Right atrium auricular region (tissue), 2 donors: ENCODE results near the gene SETD1B. TPM values are rescaled to one million over a fixed set of nuclear protein-coding genes. Genes with fewer than 3 reads are reported as not detected.
A peak's percentile ranks its signal among the peaks of the same experiment; 100 is the strongest.

ENCODE experiments used
- DNase-seq: peaks from one replicate; pipeline ENCODE4 v3.0.0-alpha.2; 2019; ENCODE audit warnings: low spot score
- H3K27ac ChIP-seq, 2 donors: fragments of 200-600 bp; sonication (generic); 1 replicate in 1 of 2; 2 replicates in 1 of 2; pipeline ENCODE4 v1.5.1; 2016 to 2019
- H3K27me3 ChIP-seq, 2 donors: fragments of 200-600 bp; sonication (generic); one replicate each; pipeline versions ENCODE4 v1.5.1 to v1.6.0; 2017 to 2019
- H3K36me3 ChIP-seq: fragments of 200-600 bp; sonication (generic); one replicate; pipeline ENCODE4 v1.5.1; 2016
- H3K4me1 ChIP-seq, 2 donors: fragments of 200-600 bp; sonication (generic); one replicate each; pipeline versions ENCODE4 v1.5.1 to v1.6.0; 2017 to 2019
- H3K4me3 ChIP-seq, 2 donors: fragments of 200-600 bp; sonication (generic); 1 replicate in 1 of 2; 2 replicates in 1 of 2; pipeline ENCODE4 v1.5.1; 2017 to 2019; ENCODE audit warnings: mild to moderate bottlenecking in 1 of 2, moderate library complexity in 1 of 2
- H3K9me3 ChIP-seq, 2 donors: fragments of 200-600 bp; sonication (generic); one replicate each; pipeline ENCODE4 v1.5.1; 2019
- total RNA-seq, 2 donors: library from RNA; depleted of rRNA; stranded (reverse); fragments of >200 nt; gene quantifications; one replicate each; pipeline ENCODE4 v1.1.0, GENCODE V29; 2016
- TF ChIP-seq, protein P1 (sequence below), 2 donors: fragments of 200-600 bp; sonication (generic); IDR thresholded peaks; one replicate each; pipeline ENCODE4 v1.5.1; 2019; ENCODE audit warnings: antibody characterized with exemption in 2 of 2

SETD1B gene
- total RNA-seq, 2 donors from 2014 or later: 6.0 to 9.3 TPM

DNA sequence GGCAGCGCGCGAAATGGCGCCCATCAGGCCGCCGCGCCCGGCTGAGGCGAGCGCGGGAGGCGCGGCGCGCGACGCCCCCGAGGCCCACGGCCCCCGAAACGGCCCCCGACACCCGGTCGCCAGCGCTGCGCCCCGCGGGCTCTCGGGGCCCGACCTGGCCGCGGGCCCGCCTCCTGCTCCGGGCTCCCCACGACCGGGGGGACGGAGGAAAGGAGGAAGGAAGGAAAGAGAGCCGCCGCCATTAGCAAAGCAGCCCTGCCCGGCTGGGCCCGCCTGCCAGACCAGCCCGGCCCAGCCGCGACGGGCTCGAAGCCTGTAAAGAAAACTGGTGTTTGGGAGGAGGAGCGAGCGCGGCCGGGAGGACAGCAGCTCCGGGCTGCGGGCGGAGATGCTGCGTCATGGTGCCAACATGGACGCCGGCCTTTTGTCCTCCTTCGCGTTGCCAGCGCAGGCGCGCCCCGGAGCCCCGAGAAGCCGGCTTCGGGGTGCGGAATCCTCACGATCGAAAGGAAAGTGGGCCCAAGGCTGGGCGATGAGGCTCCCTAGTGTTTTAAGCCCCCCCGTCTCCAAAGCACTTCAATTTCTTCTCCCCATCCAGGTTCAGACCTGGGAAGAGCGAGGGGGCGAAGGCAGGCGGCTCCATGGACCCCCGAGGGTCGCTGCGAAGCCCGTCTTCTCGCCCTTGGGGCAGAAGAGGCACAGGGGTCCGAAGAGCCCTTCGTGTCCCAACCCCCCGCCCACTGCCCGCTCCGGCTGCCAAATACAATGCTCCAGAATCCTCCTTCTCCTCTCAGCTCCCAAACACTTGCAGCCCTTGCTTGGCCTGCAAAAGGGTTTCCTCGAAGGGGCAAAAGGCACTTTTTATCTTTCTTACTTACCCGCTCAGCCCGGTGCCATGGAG is 2.9 kb upstream of the SETD1B start:
- Histone ChIP-seq H3K36me3 (no peaks in the 10 kb centered on the region), H3K9me3 (no peaks in the 10 kb centered on the region), H3K4me3 (peak overlapping the region; percentile 73 to 79), H3K27ac (peak overlapping the region; percentile 100), H3K4me1 (peaks cover 0 to 64% of the 10 kb centered on the region in 2 donors), H3K27me3 (no peaks in the 10 kb centered on the region)
- TF ChIP-seq, protein P1, sequence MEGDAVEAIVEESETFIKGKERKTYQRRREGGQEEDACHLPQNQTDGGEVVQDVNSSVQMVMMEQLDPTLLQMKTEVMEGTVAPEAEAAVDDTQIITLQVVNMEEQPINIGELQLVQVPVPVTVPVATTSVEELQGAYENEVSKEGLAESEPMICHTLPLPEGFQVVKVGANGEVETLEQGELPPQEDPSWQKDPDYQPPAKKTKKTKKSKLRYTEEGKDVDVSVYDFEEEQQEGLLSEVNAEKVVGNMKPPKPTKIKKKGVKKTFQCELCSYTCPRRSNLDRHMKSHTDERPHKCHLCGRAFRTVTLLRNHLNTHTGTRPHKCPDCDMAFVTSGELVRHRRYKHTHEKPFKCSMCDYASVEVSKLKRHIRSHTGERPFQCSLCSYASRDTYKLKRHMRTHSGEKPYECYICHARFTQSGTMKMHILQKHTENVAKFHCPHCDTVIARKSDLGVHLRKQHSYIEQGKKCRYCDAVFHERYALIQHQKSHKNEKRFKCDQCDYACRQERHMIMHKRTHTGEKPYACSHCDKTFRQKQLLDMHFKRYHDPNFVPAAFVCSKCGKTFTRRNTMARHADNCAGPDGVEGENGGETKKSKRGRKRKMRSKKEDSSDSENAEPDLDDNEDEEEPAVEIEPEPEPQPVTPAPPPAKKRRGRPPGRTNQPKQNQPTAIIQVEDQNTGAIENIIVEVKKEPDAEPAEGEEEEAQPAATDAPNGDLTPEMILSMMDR (IDR thresholded peaks at IDR 0.05): no peak
- DNase-seq: peak; percentile 86

DNA sequence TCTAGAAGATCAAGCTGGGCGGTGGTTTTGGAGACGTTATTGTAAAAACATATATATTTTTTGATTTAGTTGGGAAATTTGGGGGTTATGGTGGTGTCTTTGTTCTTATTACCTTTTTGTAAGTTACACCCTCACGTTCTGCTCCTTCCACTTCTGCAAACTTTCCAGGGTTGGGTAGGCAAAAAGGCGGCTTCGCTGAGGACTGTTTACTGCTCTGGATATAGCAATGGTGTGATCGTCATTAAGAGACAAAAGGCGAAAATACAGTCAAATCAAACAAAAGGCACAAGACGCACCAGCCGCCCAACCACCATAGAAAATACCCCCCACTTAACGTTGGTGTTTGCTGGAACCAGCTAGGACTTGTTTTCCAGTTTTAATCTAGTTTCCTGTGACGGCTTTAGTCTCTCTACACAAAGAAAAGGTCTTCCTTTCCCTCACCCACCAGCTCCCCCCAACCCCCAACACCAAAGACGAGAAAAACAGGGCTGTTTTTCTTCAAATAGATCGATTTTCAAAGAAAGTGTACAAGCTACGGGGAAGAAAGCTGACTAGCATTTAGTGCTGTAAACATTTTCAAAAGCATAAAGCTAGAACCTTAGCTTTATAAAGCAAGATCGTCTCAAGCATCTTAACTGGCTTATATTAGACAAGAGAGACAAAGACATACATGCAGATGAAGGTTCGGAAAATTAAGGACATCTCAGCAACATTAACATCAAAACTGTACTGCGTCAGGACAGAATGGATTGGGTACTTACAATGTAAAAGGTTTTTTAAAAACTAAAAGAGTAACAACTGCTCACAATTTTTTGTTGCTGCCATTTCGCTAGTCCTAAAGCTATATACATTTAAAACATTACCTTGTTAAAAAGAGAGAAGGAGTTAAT is 2.0 kb upstream of the SETD1B start:
- H3K4me1 ChIP-seq: peaks cover 0 to 64% of the 10 kb centered on the region in 2 donors
- no peaks in the 10 kb centered on the region for H3K27me3 ChIP-seq
- no peaks in the 10 kb centered on the region for H3K9me3 ChIP-seq
- DNase-seq: no peak
- TF ChIP-seq, protein P1 (IDR thresholded peaks at IDR 0.05): no peak
- peak overlapping the region; percentile 73 to 79 for H3K4me3 ChIP-seq
- H3K36me3 ChIP-seq: no peaks in the 10 kb centered on the region
- H3K27ac ChIP-seq: peak overlapping the region; percentile 100

DNA sequence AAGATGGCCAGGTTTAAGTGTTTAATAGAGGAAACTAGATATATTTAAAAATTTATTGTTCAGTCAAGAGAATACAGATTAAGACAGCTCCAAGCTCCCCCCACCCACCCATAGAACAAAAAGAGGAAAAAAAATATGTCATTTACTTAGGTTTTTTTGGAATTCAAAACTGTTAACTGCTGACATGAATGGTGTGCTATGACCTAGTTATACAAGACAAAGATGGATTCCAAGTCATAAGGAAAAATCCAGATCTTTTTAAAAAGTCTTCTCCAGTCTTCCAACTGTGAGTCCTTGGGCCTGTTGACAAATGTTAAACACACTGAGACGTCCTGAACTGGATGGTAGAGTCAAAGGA is 1.3 kb upstream of the SETD1B start:
- TF ChIP-seq, protein P1 (IDR thresholded peaks at IDR 0.05): no peak
- Histone ChIP-seq H3K4me3 (peak overlapping the region; percentile 73 to 79), H3K9me3 (no peaks in the 10 kb centered on the region), H3K27ac (peak overlapping the region; percentile 100), H3K36me3 (peaks cover 6% of the 10 kb centered on the region), H3K27me3 (no peaks in the 10 kb centered on the region), H3K4me1 (peaks cover 0 to 64% of the 10 kb centered on the region in 2 donors)
- no peak for DNase-seq

DNA sequence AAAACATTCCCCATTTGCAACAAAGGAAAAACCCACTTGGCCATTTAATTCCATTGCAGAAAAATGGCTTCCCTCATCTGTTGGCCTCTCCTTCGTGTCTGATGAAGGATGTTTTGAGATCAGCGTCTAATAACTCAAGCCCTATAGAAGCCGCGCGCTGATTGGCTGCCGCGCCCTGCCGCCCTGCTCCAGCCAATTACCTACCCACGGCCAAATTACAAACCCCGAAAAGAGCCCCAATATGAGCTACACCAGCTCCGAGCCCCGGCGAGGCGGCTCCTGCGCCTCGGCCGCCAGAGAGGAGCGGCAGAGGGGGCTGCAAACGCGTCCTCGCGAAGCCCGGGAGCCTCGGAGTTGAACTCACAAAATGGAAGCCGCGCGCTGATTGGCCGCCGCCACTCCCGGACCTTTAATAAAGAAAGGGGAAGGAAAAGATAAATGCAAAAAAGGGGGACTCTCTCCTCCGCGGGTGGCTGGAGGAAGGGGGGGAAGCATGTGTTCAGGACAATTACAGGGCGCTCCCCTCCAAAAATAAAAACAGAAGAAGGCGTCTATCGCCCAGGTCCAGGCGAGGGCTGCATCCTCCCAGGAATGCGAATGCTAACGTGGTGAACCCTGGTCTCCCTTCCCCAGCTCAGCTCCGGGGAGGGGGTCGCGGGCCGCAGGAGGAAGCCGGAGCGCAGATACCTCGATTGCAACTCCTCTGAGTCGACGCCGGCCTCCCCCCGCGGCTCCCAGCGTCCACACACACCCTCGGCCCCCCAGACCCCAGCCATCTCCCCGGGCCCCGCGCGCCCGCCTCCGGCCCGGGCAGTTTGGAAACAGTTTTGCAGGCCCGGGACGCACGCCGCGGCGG is 738 bp upstream of the SETD1B start:
- DNase-seq: peak; percentile 96
- H3K27ac ChIP-seq: peak overlapping the region; percentile 100
- no peaks in the 10 kb centered on the region for H3K9me3 ChIP-seq
- TF ChIP-seq, protein P1 (IDR thresholded peaks at IDR 0.05): no peak
- H3K27me3 ChIP-seq: no peaks in the 10 kb centered on the region
- H3K4me1 ChIP-seq: peaks cover 0 to 63% of the 10 kb centered on the region in 2 donors
- peak overlapping the region; percentile 73 to 79 for H3K4me3 ChIP-seq
- H3K36me3 ChIP-seq: peaks cover 12% of the 10 kb centered on the region

DNA sequence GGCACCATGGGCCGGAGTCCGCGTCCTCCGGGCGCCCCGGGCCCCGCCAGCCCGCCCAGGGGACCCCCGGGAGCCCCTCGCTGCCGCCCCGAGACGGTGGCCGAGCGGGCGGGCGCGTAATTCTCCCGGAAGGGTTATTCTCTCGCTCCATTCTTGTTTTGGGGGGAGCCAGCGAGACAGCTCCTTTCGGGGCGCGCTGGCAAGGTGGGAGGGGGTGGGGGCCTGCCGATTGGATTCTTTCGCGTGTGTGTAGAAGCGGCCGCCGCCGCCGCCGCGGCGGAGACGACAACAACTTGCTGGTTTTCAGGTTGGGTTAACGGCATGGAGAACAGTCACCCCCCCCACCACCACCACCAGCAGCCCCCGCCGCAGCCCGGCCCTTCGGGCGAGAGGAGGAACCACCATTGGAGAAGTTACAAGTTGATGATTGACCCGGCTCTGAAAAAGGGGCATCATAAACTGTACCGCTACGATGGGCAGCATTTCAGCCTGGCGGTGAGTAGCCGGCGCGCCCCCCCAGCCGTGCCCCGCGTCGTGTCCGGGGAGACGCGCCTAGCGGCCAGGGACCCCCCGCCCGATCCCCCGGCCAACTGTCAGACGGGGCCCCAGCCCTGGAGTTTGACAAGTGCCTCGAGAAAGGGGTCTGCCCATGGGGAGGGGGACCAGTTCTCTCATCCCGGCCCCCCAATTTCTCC is 755 bp downstream of the SETD1B start:
- Histone ChIP-seq H3K4me3 (peak overlapping the region; percentile 73 to 79), H3K9me3 (no peaks in the 10 kb centered on the region), H3K27me3 (no peaks in the 10 kb centered on the region), H3K36me3 (peaks cover 27% of the 10 kb centered on the region), H3K4me1 (peaks cover 0 to 48% of the 10 kb centered on the region in 2 donors), H3K27ac (peak overlapping the region; percentile 94 to 100)
- no peak for DNase-seq
- TF ChIP-seq, protein P1 (IDR thresholded peaks at IDR 0.05): no peak
